HS-5 (cell line): ENCODE measurements around the gene HAUS7.

Experiments
- DNase-seq: peaks from one replicate; pipeline ENCODE4 v3.0.0-alpha.2; 2012; ENCODE audit warnings: low read depth

The HAUS7 gene

DNA sequence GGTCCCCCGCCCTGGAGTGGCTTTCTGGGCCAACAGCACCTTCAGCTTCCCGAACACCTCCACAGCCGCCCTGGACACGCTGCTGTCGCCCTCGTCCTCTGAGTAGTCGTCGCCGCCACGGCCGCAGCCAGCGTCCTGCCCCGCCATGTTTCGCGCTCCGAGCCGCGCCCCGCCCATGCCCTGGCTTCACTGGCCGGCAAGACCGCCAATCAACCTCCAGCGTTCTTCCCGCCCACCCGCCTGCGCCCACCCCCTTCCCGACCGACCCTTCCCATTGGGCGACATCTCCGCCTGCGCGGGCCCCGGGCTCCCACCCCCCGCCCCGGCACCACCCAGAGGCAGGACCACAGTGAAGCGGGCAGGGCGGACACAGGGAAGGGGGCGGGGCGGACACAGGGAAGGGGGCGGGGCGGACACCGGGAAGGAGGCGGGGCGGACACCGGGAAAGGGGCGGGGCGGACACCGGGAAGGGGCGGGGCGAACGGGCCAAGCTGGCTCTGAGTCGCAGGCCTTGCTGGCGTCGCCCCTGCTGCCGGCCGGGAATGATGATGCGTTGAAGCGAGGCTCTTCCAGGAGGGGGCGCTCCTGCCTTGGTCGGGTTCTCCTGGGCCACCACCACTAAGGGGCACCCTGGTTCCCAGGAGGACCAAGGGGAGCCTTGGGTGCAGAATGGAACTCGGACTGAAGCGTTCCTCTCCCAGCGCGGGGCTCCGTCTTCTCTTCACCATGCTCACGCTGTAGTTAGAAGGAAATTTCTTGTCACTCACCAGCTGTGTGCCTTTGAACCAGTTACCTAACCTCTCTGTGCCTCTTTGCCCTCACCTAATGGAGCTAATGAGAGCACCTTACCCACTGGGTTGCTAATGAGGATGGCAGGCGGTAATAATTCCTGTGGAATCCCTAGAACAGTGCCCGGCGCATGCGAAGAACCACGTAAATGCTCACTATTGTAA is at the start of gene HAUS7:
Gene HAUS7 (minus strand): TSS at position 166 of the 953 bp plus-strand sequence. CDS start 19 bp downstream, at position 147.
- no peak for DNase-seq

DNA sequence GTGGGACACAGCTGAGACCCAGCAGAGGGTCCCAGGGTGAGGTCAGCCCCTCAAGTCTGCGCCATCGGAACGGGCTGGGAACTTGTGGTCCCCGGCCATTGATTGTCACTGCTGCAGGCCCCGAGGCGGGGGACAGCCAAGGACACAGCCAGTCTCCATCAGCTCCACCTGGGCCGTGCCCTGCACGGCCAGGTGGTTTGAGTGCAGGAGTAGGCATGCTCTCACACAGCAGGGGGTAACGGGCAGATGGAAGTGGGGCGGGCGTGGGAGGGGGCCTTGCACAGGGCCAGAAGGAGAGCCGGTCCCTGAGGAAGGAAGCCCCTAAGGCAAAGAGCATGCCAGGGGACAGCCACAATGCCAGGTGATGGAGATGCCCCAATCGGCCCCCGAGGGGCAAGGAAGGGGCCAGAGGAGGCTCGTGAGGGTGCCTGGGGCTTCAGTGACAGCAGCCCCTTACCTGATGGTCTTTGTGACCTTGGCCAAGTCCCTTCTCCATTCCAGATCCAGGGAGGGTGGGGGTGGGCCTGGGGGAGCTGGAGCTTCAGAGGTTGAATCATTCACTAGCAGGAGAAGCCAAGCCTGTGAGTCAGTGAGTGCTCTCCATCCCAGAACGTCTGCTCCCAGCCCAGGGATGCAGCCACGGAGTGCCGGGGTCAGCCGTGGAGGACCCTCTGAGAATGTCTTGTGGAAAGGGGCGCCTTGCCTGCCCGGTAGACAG is 49.4 kb upstream of the HAUS7 start:
- no peak for DNase-seq

DNA sequence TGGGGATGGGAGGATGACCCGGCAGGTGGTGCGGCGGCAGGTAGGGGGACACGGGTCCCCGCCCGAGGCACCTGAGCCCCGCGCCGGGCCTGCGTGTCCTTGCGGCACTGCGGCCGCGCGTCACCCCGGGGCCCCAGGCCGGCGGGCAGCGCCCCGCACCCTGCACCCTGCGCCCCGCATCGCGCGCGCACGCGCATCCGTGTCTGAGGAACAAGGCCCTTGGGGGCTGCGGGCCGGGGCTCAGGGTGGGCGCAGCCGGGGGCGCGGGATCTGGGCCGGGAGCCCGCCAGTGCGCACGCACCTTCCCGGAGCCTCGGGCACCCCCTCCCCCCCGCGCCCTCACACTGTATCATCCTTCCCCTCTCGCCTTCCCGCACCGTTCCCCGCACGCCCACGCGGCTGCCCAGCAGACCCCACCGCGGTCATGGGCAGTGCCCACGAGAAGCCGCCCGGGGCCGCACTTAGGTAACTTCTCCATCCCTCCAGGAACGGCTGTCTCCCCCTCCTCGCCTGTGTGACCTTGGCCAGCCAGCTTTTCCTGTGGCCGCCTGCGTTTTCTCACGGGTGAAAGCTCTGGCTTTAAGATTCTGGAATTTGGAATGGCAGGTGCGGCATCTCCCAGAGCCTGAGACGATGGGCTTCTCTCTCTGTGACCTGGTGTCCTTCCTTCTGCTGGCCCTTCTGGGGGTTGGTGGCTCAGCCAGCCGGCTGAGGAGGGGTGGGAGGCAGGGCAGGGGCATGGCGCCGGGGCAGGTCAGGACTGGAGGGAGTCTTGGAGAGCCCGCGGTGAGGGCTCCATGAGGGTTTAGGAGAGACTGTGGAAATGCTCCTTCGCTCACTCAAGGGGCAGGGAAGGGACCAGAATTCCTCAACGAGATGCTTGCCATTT is 47.8 kb upstream of the HAUS7 start:
- no peak for DNase-seq

DNA sequence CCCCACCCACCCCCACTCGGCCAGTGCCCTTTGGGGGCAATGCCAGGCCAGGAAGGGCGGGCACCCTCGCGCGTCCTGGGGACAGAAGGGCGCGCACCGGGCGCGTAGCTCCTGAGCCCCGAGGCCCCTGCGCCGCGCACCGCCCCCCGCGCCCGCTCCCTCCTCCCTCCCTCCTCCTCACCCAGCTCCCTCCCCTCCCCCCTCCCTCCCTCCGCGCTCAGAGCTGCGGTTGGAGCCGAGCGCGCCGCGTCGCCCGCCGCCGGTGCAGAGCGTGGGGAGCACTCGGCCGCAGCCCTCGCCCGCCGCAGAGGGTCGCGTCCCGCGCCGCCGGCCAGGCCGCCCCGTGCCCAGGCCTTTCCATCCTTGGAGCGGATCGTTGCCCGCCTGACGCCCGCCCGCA is 47.0 kb upstream of the HAUS7 start, which contains the start of gene ATP2B3:
Gene ATP2B3 (plus strand): TSS at position 220 of the 400 bp plus-strand sequence. CDS start 18,606 bp downstream, outside the sequence.
- no peak for DNase-seq

DNA sequence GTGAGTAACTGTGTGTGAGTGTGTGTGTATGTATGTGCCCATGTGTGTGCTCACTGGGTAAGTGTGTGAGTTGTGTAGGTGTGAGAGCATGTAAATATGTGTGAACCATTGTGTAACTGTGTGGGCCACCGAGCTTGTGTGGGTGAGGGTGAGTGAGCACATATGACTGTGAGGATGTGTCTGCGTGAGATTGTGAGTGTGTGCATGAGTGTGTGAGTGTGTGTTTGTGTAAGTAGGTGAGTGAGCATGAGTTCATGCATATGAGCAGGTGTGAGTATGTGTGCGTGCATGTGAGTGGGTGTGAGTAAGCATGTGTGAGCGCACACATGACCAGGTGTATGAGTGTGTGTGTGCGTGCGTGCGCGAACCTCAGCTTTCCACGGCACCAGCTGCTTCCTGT is 45.7 kb upstream of the HAUS7 start:
- DNase-seq, result no peak

DNA sequence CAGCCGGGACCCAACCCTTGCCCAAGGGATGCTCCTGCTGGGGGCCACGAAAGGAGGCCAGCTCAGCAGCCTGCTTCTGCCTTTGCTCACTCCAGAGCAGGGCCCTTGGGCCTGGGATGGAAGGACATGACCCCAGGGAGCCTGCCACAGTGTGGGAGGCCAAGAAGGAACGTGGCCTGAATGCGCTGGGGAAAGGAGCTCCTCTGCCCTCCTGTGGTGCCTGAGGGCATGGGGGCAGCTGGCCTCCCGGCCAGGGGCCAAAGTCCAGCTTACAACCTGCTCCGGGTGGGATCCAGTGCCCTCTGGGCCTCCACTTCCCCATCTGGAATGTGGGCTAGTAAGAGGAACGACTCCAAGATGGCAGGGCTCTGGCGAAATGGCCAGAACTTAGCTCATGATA is 45.1 kb upstream of the HAUS7 start:
- no peak for DNase-seq

DNA sequence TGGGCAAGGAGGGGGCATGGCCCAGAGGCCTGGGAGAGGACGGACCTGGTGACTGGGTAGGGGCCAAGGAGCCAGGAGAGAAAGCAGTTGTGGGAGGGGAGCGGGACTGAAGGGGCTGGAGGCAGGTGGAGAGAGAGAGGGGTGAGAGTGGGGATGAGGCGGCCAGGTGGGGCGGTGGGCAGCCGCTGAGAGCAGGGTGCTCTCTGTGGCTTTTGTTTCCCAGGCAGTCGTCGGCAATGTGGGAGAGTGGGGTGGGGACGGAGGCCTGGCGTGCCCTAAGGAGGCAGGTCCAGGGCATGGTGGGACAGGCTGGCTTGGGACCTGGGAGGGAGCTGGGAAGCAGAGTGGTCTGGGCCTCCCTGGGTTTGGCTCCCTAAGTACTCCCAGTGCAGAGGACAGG is 43.9 kb upstream of the HAUS7 start:
- DNase-seq, result no peak

DNA sequence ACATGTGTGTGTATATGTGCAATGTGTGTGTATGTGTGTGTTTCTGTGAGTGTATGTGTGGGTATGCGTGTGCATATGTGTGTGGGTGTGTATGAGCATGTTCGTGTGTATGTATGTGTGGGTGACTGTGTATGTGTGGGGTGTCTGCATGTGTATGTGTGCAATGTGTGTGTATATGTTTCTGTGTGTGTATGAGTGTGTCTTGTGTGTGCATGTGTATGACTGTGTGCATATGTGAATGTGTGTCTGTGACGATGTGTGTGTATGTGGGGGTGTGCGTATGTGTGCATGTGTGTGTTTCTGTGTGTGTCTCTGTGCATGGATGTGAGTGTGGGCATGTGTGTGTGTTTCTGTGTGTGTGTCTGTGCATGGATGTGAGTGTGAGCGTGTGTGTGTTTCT is 42.9 kb upstream of the HAUS7 start:
- no peak for DNase-seq

DNA sequence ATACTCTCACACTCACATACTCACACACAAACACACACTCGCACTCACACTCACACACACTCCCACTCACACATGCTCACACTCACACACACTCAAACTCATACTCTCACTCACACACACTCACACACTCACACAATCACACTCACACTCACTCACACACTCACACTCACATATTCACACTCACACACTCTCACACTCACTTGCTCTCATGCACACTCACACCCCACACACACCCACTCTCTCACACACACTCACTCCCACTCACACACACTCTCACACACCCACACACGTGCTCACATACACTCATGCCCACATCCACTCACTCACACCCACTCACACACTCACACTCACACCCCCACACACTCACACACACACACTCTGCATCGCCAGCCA is 42.1 kb upstream of the HAUS7 start:
- no peak for DNase-seq

DNA sequence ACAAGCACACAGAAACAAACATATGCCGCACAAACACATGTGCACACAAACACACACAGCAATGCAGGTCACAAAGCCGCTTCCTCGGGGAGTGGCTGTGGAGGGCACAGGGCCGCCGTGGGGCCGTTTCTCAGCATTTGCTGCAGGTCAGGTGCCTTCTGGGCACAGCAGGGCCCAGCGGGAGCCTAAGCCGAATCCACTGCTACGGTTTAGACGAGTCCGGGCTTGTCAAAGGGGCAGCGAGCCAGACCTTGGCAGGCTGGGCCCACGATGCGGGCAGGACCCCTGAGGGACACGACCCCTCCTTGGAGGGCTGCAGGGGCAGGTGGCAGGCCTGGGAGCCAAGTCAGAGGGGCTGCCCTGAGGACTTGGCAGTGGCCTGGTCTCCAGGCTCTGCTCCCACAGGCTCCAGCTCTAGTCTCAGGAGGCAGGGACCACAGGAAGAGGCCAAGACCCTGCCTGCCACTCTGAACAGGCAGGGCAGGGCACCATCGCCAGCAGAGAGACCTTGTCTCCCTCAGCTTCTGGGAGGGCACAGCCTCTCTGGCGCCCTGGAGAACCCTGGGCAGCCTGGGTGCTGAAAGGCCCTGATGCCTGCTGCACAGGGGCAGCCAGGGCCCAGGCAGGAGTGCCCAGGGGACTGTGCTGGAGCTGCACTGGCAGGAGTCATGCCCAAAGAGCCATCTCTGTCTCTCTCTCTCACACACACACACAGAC is 41.6 kb upstream of the HAUS7 start:
- no peak for DNase-seq

DNA sequence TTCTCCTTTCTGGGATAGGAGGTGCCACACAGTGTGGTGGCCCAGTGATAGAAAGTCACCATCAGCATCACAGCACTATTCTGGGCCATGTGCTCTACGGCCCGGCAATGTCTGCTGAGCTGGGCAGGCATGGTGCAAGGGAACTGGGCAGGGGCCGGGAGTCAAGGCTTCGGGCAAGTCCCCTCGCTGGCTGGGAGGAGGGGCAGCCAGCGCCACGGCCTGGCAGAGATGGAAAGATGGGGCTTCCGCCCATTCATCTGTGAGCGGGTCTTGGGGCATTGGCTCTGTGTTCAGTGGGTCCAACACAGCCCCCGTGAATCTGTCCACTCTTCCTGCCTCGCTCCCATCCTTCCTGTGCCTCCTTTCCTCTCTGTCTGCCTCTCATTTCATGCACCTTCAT is 40.0 kb upstream of the HAUS7 start:
- no peak for DNase-seq

DNA sequence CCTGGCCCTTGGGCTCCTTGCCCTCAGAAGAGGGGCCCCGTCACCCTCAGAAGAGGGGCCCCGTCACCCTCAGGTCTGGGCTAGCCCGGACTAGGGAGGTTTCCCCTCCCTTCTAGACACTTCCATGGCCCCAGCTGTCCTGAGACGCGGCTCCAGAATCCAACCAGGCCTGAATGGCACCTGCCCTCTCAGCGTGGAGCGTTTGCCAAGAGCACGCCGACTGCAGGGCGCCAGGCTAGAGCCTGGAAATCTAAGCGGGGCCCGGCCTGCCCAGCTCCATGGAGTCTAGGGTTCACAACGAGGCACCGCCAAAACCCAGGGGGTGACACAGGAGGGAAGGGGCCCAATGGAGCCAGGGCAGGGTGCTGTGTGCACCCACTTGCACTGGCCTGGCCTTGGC is 39.2 kb upstream of the HAUS7 start:
- DNase-seq, result no peak

DNA sequence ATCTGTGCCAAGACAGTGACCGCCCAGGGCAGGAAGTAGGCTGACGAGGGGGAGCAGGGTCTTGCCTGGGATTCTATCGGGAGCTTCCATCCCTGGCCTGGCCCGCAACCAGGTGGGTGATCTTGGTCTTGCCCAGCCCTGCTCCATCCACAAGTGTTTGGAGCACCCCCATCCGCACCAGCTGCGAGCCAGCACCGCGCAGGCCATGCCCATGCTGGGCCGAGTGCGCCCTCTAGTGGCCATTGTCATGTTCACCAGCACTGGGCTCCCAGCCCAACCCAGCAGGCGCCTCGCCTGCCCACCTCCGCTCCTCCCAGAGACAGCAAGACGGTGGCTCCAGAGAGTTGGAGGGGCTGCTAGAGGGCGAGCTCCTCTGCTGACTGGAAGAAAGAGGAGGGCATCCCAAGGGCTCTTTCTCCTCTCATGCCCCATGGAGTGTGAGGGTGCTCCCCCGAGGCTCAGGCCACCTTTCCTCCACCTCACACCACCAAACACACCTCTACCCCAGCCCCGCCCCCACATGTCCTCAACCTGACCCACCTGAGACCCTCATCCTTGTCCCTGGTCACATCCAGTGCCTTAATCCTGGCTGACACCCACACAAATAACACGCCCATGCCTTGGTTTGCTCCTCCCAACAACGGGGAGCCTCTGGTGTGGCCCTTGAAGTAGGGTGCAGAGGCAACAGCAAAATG is 37.3 kb upstream of the HAUS7 start:
- no peak for DNase-seq

DNA sequence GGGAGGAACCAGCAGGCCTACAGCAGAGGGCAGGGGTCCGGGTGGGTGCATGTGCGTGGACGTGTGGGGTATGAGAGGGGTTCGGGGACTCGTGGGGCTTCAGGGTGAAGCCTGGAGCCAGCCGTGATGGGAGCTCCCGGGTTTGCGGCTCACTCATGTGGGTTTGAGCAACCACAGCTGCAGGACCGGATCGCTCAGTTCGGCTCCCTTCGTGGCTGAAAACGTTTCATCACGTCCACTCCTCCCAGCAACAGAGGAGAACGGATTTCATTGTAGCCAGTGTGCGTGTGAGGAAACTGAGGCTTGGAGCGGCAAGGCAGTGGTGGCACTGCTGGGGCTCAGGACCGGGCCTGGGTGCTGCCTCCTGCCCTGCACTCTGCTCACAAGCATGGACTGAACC is 35.0 kb upstream of the HAUS7 start:
- no peak for DNase-seq

DNA sequence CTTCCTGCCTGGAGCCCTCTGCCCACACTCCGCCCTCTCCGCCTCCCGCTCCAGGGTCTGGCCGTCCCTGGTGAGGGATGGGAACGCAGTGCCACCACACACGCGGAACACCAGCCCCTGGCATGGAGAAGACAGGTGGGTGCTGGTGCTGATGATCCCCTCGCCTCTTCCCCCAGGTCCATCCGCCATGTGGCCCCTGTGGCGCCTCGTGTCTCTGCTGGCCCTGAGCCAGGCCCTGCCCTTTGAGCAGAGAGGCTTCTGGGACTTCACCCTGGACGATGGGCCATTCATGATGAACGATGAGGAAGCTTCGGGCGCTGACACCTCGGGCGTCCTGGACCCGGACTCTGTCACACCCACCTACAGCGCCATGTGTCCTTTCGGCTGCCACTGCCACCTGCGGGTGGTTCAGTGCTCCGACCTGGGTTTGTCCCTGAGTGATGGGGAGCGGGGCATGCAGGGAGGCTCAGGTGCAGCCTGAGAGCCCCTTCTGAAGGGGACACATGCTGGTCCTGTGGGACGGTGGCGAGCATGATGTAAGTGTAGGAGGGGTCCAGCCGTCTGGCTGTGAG is 34.2 kb upstream of the HAUS7 start:
- no peak for DNase-seq

DNA sequence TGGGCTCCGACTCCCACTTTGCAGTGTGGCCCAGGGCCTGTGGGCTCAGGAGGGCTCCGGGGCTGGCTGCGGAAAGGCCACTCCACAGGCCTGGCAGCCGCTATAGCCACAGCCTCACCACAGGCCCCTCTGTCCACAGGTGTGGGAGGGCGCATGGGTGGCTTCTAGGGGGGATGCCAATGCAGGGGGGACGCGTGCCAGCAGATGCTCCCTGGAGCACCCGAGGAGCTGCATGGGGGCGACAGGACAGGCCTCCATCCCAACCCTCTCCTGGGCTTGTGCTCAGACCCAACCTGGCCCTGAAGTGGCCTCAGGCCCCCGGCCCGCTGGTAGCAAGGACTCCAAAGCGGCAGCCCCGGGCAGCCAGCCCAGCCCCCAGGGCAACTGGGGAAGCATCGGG is 32.4 kb upstream of the HAUS7 start:
- DNase-seq, result no peak

DNA sequence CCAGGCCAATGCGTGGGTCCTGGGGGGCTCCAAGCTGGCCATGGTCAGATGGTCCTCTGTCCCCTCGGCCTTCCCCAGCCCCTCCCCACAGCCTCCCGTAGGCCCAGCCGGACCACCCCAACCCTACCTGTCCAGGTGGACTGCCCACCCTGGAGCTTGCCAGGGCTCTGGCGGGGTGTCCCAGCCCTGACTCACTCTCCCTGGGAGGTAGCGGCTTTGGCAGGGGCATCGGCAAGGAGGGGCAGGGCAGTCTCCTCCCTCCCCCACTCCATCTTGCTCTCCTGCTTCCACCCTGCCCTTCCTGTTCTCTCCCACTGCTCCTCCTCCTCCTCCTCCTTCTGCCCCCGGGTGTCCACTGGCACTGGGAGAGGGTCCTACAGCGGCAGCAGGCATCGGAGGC is 31.8 kb upstream of the HAUS7 start:
- DNase-seq, result no peak

DNA sequence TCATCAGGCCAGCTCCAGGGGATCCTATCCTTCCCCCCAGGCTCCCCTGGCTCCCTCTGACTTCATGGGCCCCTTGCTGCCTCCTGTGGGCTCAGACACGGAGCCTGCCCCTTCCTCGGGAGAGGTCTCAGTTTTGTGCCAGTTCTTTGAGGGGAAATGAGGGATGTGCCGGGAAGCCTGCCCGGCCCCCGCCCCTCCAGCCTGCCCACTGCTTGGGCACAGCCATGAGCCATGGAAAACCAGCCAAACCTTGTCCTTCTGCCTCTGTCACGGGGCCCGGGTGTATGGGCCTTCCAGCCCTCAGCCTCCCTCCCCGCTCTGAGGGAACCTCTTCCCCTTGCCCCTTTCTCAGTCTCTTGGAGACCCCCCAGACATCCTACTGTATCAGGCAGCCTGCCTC is 31.2 kb upstream of the HAUS7 start:
- no peak for DNase-seq

DNA sequence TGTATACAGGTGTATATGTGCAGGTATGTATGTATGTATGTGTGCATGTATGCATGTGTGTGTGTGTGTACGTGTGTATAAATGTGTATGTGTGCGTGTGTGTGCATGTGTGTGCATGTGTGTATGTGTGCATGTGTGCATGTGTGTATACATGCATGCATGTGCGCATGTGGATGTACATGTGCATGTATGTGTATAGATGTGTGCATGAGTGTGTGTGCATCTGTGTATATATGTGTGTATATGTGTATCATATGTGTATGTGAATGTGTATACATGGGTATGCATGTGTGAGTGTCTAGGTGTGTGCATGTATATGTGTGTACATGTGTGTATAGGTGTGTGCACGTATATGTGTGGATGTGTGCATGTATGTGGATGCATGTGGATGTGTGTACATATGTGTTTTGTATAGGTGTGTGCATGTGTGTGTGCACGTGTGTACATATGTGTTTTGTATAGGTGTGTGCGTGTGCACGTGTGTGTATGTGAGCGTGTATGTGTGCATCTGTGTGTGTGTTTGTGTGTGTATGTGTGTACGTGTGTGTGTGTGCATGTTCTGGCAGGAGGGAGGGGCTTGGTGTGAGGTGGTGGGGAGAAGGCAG is 30.4 kb upstream of the HAUS7 start:
- DNase-seq, result no peak

DNA sequence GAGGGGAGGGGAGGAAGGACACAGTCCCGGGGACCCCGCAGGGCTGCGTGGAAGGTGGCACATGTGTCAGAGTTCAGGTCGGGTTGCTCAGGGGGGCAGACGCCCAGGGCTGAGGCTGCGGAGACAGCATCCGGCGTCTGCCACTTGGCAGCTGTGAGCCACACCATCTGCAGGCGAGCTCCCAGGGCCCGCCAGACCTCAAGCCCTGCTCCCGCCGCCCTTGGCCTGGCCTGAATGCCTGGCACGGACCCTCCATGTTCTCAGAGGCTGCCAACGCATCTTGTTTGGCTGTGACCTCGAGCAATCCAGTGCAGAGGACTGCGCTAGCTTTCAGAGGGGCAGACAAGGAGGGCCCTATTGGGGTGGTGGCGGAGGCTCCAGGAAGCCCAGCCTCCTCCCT is 29.5 kb upstream of the HAUS7 start:
- DNase-seq, result no peak
